GM19463 (cell line): ENCODE measurements around the gene PKN3.

ENCODE experiments used
- ATAC-seq: cut with Tn5 transposase; IDR thresholded peaks from one replicate; pipeline ENCODE4 v1.9.1; 2021; ENCODE audit warnings: mild to moderate bottlenecking, moderate library complexity; ENCODE audit not compliant: unreplicated experiment

The PKN3 gene

DNA sequence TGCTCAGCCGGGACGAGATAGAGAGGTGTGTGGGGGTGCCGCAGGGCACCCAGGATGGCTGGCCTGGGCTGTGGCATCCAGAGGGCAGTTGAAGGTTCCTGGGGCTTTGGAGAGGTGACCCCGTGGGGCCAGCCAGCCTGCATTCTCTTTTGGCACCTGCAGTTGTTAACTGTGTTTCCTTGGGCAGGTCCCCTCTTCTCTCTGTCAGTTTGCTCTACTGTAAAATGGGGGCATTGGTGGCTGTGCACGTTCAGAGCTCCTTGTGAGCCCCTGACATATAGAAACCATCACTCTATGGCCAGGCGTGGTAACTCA, 13.1 kb downstream of the PKN3 start:
- ATAC-seq: no peak

DNA sequence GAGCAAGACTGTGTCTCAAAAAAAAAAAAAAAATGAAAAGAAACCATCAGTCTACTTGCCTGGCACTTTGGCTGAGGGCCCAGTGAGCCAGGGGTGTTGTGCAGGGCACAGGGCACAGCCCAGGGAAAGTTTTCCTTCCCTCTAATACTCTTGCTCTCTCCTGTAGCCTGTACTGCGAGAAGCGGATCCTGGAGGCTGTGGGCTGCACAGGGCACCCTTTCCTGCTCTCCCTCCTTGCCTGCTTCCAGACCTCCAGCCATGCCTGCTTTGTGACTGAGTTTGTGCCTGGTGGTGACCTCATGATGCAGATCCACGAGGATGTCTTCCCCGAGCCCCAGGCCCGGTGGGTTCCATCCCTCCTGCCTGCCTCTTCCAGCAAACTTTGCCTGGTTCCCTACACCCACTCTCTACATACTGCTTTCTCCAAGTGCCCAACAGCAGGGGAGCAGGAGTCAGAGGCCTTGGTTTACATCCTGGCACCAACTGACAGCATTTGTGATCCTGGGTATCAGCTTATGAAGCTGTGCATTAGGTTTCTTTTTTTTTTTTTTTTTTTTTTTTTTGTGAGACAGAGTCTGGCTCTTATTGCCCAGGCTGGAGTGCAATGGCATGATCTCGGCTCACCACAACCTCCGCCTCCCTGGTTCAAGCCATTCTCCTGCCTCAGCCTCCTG, 14.4 kb downstream of the PKN3 start:
- ATAC-seq: no peak

DNA sequence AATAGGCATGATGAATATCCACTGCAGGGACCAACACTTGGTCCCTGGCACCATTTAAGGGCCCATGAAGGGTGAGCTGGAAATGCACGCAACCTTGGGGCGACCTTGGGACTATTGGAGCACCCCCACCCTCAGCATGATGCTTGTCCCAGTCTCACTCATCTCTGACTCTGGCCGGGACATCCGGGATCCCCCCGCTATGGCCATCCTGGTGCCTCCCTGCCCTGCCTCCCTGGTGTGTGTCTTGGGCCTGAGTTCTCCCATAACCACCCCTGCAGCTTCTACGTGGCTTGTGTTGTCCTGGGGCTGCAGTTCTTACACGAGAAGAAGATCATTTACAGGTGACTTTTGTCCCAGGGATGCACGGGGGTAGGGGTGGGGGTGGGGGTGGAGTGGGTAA, 15.7 kb downstream of the PKN3 start:
- no peak for ATAC-seq

DNA sequence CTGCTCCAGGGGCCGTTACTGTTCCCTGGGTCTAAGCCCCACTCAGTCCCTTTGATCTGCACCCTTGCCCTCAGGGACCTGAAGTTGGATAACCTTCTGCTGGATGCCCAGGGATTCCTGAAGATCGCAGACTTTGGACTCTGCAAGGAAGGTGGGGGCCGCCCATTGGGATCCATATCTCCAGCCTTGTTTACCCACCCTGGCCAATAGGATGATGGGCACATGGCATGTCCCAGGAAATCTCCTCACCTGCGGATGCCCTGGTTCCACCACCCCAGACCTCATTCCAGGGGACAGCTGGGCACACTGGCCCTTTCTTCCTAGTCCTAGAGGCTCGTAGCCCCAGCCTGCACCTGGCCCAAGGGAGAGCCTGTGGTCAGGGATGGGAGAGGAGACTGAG, 16.2 kb downstream of the PKN3 start:
- ATAC-seq: no peak

DNA sequence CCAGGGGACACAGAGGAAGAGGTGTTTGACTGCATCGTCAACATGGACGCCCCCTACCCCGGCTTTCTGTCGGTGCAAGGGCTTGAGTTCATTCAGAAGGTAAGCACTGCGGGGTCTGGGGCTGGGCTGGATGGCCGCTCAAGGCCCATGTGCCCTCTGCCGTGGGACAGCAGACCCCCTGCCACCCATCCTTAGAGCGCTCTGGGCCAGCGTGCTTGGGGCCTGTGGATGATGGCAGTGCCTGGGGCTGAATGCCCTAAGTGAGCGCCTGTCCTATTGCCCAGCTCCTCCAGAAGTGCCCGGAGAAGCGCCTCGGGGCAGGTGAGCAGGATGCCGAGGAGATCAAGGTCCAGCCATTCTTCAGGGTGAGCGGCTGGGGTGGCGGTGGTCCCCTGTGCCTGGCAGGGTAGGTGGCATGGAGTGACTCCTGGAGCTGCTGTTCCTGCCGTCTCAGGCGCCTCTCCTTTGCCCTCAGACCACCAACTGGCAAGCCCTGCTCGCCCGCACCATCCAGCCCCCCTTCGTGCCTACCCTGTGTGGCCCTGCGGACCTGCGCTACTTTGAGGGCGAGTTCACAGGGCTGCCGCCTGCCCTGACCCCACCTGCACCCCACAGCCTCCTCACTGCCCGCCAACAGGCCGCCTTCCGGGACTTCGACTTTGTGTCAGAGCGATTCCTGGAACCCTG, 17.8 kb downstream of the PKN3 start:
- no peak for ATAC-seq

DNA sequence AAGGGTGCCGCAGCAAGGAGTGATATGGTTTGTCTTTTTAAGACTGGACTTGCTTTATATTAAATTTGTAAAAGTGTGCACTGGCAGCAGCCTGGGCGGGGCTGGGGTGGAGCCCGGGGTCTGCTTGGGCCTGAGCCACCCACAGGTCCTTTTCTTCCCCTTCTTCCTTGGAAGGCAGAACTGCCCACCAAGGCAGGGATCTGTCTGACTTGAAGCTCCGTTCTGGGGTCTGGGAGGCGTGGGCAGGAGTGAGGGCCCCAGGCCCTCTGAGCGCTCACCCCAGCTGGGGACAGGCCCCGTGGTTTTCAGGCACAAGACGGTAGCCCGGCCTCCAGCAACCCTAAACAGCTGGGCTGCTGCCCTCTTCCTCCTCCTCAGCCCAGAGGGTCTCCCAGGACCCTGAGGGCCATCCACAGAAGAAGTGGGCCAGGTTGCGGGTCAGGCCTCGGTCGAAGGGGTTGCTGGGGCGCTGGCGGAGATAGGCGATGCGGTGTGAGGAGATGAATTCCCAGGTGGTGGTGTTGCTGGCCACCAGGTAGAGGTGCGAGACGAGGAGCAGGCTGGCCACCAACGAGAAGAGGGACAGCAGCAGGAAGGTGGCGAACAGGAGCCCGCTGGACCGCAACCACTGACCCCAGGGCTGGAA, 18.7 kb downstream of the PKN3 start:
- no peak for ATAC-seq

DNA sequence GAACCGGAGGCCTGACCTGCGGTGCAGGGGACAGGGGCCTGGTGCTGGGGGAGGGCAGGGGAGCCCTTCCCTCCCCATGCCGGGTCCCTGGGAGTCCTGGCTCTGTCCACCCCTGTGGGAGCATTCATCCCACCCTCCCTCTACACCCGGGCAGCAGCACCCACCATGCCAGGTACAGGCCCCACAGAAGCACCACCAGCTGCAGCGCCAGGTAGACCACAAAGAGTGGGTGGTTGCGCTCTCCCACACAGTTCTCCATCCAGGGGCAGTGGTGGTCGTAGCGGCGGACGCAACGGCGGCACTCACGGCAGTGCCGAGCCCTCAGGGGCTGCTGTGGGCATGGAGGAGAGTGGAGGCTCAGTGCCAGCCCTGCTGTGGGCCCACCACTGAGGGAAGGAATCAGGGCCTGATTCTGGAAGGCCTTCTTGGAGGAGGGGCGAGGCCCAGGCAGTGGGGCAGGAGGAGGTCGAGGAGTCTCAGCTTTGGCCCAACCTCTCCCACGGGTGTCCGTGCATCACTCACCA, 19.2 kb downstream of the PKN3 start:
- no peak for ATAC-seq

DNA sequence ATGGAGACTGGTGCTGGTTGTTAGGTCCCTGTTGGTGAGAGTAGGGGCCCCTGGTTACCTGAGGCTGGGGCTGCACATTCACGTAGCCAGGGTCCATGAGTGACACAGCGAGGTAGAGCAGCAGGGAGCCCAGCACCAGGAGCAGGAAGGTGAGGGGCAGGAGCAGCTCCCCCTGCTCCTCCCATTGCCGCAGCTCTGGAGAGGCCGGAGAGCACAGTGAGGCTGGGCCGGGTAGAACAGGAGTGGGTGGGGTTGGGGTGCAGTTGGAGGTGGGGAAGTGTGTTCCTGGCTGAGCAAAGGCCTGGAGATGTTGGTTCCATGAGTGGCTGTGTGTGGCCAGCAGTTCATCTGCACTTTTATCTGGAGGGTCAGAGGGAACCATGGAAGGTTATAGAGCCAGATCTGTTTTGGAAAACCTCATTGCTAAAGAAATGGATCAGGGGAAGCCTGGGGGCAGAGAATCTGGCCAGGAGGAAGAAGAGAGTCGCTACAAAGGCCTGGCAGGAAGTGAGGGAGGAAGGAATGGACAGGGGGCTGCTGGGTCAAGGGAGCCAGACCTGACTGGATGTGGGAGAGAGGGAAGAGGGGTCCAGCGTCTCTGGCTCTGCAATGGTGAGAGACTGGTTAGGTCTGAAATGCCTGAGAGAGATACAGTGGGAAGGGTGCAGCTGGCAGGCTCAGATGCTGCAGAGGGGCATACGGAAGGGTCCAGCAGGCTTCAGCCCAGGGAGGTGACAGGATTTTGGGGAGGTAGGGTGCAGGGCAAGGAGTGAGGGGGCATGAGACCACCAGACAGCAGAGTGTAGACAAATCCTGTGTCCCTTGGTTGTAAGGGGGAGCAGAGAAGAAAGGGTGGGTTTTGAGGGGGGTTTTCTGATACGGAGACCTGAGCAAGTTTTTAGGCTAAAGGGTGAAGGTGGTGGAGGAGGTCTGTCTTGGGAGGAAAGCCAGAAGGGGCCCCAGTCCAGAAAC, 20.4 kb downstream of the PKN3 start:
- no peak for ATAC-seq

DNA sequence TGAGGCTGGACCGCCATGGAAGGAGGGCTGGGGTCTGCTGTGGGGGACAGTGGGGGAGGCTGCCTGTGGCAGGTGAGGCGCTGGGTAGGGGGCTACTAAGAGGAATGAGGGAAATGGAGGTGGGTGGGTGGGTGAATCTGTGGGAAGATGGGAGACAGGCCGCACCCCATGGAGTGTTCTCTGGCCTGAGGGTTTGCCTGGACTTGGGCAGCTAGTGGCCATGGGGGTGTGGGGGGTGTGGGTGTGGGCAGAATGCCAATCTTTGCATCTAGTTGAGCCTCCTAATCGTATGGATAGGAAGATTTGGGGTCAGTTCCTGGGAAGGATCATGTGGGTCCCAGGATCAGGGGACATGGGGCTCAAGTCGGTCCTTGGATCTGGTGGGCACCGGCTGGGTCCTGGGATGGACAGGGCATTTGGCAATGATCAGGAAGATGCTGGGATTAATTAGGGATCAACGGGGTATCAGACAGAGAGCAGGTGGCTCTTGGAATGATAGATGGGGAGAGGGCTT, 21.1 kb downstream of the PKN3 start:
- no peak for ATAC-seq

DNA sequence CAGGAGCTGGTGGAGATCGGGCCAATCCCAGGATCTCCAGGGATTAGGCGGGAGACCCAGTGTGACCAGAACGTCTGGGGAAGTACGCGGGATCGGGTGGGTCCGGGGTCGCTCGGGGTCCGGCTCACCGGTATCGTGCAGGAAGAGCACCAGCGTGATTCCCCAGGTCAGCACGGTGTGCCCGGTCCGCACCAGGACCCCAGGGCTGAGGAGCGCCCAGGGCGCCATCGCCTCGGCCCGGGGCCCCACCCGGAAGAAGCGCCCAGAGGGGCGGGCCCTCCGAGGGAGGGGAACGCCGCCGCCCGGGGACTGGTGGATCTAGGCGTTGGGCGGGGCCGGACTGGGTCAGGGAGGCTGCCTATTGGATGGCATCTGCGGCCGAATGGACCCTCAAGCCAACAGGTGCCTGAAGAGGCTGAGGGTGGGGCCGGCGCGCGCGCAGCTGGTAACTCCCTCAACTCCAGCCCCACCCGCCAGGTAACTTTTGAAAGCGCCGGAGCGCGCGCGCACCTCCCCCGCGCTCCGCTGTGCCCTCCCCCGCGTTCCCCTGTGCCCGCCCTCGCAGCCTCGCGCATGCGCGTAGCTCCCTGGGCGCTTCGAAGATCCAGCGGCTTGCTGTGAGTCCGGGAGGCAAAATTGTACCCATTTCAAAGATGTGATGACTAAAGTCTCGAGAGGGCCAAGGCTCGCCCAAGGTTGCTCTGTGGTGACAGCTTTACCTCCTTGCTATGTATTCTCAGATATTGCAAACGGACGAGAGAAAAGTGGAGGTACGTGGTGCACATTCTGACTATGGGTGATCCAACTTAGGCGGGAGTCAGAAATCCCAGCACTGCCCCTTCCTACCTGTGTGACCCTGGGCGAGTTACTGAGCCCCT, 21.8 kb downstream of the PKN3 start, which contains the start of gene ZDHHC12:
Gene ZDHHC12, minus strand, starts transcription at position 262 of the 878 bp plus-strand sequence. Its CDS starts 34 bp downstream, at position 228.
- peak; percentile 97 for ATAC-seq

DNA sequence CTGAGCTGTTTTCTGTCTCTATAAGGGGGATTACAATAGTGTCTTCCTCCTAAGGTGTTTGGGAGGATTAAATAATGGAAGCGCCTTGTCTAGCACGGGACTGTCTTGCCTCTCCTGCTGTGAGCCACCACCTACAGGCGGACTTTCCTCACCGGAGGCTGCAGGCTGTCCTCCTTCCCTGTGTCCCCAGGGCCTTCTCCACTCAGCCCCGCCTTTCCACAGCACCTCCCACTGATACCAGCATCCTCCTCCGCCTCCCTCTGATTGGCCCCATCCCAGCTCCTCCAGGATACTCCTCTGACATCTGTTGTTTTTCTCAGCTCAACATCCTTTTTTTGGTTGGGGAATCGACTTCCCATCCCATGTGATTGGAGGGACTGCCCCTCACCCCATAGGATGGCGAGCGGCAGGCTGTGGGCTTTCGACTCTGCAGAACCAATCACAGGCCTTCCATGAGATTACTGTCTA, 22.5 kb downstream of the PKN3 start:
- no peak for ATAC-seq

DNA sequence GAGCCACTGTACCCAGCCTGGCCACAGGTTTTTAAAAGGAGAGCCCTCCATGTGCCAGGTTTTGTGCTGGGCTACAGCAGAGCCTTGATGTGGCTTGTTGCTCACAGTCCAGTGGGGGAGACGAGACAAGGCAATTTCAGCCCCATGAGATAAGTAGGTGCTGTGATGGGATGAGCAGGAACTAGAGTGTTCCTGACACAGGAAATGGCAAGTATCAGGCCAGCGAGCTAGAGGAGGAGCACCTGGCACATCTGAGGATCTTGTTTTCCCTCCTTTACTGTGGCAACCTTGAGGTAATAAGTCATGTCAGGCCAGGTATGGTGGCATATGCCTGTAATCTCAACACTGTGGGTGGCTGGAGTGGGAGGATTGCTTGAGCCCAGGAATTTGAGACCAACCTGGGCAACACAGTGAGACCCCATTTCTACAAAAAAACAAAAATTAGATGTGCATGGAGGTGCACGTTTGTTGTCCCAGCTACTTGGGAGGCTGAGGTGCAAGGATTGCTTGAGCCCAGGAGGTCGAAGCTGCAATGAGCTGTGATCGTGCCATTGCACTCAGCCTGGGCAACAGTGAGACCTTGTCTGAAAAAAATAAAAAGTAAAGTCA, 25.4 kb downstream of the PKN3 start:
- no peak for ATAC-seq

DNA sequence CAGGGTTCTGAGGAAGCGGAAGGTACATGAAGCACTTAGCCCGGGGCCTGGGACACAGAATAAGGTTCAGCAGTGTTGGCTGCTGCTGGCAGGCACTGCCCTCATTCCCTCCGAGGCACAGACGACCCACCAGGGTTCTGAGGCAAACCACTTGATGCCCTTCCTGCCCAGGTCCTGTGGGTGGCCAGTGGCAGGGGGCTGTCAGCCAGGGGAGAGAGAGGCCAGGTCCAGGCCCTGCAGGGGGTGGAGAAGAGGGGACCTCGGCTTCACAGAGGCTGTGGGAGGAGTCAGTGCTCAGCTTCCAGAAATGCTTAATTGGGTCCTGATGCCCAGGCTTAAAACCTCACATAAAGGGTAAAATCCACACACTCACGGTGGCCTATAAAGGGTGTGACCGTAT, 26.0 kb downstream of the PKN3 start:
- no peak for ATAC-seq

DNA sequence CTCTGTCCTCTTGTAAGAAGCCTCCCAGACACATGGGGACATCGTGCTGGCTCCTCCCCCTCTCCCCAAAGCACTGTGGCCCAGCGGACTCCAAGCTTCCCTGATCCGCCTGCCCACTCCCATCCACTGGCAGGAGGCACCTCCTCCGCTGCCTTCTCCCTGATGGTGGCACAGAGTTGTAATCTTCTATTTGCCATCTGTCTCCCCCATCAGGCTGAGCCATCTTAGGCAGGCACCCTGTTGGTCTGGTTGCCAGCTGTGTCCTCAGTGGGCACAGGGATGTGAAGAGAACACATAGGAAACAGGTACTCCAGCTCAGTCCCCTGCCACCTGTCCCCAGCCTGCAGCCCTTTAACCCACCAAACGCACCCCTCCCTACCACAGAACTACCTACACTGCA, 27.0 kb downstream of the PKN3 start:
- ATAC-seq: no peak

DNA sequence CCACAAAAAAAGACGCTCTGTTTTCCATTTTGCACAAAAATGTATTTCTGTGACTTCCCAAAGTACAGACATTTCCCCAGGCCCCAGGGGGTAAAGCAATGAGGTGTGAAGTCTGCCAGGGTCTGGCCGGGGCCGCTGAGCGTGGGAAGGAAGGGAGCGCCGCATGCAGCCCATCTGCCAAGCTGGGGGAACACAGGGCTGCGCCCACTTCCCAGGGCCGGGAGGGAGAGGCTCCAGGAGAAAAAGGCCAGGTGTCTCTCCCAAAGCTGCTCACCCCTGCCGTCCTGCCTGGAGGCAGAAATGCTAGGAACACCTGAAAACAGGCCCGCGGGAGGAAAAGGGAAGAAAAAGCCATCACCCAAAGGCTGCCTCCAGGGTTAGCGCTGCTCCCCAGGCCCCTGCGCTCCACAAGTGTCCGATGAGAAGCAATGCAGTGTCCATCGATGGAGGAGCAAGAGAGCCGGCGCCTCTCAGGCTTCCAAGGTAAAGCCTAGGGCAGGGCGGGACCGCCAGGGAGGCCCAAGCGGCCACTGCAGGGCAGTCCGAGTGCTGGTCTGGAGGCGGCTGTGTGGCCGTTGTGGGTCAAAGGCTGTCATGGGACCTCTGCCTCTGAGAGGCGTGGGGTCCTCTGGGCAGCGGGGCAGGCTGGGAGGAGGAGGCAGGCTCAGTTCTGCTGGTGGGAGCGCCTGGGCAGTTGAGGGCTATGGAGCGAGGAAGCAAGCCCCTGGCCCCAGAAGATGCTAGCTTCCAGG, 27.6 kb downstream of the PKN3 start:
- no peak for ATAC-seq

DNA sequence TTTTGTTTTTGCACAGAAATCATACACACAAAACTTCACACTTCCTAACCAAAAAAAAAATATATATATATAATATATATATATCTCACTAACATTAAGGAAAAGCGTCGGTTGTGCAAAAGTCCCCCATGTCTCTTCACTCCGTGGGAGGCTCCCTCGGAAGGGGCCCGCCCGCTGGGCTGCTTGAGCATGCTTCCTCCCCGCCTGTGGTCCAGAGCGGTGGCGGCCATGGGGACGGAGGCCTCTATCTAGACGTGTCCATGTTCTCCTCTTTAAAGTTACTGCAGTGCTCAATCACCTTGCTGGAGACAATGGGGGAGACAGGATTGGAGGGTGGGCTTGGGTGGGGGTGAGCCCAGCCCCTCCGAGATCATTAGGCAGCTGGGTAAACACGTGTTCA, 28.8 kb downstream of the PKN3 start:
- ATAC-seq: no peak

DNA sequence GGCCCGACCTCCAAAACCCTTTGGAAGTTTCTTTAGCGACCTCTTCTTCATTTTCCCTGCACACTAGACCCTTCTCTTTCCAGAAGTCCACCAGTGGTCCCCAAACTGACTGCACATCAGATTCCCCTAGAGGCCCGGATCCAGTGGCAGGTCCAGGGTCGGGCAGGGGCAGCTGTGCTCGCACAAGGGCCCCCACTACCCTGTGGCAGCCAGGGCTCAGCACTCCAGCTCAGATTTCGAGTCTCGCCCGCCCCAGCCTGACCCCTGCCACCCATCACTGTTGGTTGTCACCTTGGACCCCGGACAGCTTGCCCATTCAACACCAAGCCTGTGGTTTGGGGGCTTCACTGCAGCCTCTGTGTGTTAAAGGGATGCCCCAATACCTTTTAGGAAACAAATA, 29.4 kb downstream of the PKN3 start:
- ATAC-seq: no peak

DNA sequence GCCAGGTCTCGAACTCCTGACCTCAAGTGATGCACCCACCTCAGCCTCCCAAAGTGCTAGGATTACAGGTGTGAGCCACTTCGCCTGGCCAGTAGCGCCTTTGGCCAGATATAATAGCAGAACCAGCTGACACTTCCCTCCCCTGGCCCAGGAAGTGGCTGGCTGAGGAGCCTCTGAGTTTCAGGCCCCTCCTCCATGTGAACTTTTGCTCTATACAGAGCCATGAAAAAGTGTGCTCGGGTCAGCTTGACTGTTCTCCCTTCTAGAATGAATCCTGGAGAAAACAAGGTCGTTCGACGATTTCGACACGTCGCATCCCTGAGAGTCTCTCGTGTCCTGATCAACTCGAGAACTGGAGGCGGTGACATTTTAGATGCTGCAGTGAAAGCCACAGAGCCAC, 30.3 kb downstream of the PKN3 start:
- no peak for ATAC-seq

DNA sequence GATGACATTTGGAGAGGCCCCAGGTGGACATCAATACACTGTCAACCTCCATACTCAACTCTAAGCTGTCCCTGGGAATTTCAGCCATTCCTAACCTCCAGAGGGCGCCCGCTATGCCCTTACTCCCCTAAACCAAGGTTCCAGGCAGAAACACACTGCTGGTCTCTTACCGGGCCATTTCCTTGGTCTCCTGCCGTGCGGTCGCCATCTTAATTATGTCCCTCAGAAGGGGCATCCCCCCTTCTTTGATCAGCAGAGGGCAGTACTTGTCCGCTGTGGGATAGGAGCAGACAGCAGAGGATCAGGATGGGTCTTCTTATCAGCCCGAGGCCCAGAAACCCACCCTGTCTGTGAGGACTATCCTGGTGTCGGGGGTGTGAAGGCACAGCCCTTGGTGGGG, 31.0 kb downstream of the PKN3 start:
- no peak for ATAC-seq
